ENCODE results near the gene IFT172. TPM values are rescaled to one million over a fixed set of nuclear protein-coding genes. Genes with fewer than 3 reads are reported as not detected.

IFT172 gene
- total and polyA plus RNA-seq, 2 donors (not counting 3 experiments of a cell fraction or from before 2014, with no cell fraction given) = 29.4 to 34.1 TPM

DNA sequence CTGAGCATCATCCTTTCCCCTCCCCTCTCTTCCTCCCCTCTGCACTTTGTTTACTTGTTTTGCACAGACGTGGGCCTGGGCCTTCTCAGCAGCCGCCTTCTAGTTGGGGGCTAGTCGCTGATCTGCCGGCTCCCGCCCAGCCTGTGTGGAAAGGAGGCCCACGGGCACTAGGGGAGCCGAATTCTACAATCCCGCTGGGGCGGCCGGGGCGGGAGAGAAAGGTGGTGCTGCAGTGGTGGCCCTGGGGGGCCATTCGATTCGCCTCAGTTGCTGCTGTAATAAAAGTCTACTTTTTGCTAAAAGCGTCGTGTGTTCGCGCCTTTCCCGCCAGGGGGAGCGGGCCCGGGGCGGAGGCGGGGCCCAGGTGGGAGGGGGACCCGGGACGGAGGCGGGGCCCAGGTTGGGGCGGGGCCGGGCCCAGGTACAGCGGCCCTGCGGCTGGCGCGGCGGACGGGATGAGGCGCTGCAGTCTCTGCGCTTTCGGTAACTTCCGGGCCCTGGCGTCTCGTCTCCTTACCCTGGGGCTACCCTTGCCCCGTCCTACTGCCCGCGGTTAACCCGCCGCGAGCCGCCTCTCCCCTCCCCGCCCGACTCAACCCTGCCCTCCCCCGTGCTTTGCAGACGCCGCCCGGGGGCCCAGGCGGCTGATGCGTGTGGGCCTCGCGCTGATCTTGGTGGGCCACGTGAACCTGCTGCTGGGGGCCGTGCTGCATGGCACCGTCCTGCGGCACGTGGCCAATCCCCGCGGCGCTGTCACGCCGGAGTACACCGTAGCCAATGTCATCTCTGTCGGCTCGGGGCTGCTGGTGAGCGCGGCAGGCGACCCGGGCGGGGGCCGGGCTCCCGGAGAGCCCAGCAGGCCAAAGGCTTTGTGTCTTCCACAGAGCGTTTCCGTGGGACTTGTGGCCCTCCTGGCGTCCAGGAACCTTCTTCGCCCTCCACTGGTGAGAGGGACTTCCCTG is 47.3 kb downstream of the IFT172 start, which contains the start of gene KRTCAP3:
TSS of gene KRTCAP3 (plus strand) at position 424 of the 962 bp plus-strand sequence. CDS start at position 456, 32 bp downstream.
- no peaks in the 10 kb centered on the region for H3K4me1 ChIP-seq (ENCODE audit: control insufficient read depth, extremely low read depth, insufficient read depth, low read length)
- no peaks in the 10 kb centered on the region for H3K27me3 ChIP-seq (ENCODE audit: control insufficient read depth in 2 of 2, insufficient read depth in 2 of 2, low read length in 2 of 2)
- dilution Hi-C loops (cut with MboI; ENCODE audit: extremely low pct_ligation_motif_present, low sequenced_read_pairs) = no loop called here
- H3K79me2 ChIP-seq (ENCODE audit: control insufficient read depth, insufficient read depth, low read length) = no peaks in the 10 kb centered on the region
- H3K9me1 ChIP-seq (replicated peaks; ENCODE audit: control insufficient read depth, extremely low read depth, insufficient read depth, low read length) = no peaks in the 10 kb centered on the region
- TF ChIP-seq GATA2 (IDR thresholded peaks at IDR 0.05; ENCODE audit: insufficient read depth, insufficient read length, low read depth, low read length) (no peak), POLR2A (IDR thresholded peaks at IDR 0.05; ENCODE audit: low read depth, low read length) (no peak), FOS (IDR thresholded peaks at IDR 0.05; ENCODE audit: borderline replicate concordance, insufficient read depth, low read length) (no peak), JUN (IDR thresholded peaks at IDR 0.05; ENCODE audit: borderline replicate concordance, insufficient read depth, insufficient read length, low read depth) (no peak), POLR2AphosphoS5 (IDR thresholded peaks at IDR 0.05; ENCODE audit: insufficient read depth, low read depth, low read length) (no peak), MYC (IDR thresholded peaks at IDR 0.05; ENCODE audit: low read depth, low read length) (no peak), EZH2 (IDR thresholded peaks at IDR 0.05; ENCODE audit: borderline replicate concordance, low read depth, low read length, severe bottlenecking) (no peak)
- TF ChIP-seq, protein P1, sequence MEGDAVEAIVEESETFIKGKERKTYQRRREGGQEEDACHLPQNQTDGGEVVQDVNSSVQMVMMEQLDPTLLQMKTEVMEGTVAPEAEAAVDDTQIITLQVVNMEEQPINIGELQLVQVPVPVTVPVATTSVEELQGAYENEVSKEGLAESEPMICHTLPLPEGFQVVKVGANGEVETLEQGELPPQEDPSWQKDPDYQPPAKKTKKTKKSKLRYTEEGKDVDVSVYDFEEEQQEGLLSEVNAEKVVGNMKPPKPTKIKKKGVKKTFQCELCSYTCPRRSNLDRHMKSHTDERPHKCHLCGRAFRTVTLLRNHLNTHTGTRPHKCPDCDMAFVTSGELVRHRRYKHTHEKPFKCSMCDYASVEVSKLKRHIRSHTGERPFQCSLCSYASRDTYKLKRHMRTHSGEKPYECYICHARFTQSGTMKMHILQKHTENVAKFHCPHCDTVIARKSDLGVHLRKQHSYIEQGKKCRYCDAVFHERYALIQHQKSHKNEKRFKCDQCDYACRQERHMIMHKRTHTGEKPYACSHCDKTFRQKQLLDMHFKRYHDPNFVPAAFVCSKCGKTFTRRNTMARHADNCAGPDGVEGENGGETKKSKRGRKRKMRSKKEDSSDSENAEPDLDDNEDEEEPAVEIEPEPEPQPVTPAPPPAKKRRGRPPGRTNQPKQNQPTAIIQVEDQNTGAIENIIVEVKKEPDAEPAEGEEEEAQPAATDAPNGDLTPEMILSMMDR (IDR thresholded peaks at IDR 0.05; ENCODE audit: extremely low read depth in 1 of 2, insufficient read depth in 1 of 2, low read depth in 1 of 2, low read length in 2 of 2) = no peak
- TF ChIP-seq, protein P2, sequence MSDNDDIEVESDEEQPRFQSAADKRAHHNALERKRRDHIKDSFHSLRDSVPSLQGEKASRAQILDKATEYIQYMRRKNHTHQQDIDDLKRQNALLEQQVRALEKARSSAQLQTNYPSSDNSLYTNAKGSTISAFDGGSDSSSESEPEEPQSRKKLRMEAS (IDR thresholded peaks at IDR 0.05; ENCODE audit: insufficient read depth, insufficient read length) = no peak
- H3K4me2 ChIP-seq (ENCODE audit: insufficient read depth, low read length) = no peak within 1 kb of the TSS
- FAIRE-seq (no peak), DNase-seq (ENCODE audit: low read depth, low spot score) (no peak)
- BruUV-seq (replicated peaks) = no TSS peak
- no peak within 1 kb of the TSS for H2AFZ ChIP-seq (ENCODE audit: low read depth, low read length)
- intact Hi-C loops (cut with micrococcal nuclease) = loop anchor here (1.0 kb wide), 1 partner anchor 13 kb away; no protein-coding TSS in a partner anchor
- ChIA-PET CTCF (interaction anchor here (1.6 kb wide), 1 partner anchor 13 kb away, joined by 5 read pairs; no protein-coding TSS in a partner anchor), POLR2A (no interaction called here)
- no peaks in the 10 kb centered on the region for H4K20me1 ChIP-seq (replicated peaks; ENCODE audit: control insufficient read depth, extremely low read depth, insufficient read depth, low read length)
- no peak within 1 kb of the TSS for H3K4me3 ChIP-seq (replicated peaks in 1 of 3; ENCODE audit: insufficient read depth in 1 of 3, low read depth in 1 of 3, low read length in 3 of 3)
- H3K9ac ChIP-seq (replicated peaks; ENCODE audit: extremely low read depth, insufficient read depth, low read length) = no peak within 1 kb of the TSS
- peaks cover 13 to 45% of the 10 kb centered on the region in 2 experiments for H3K36me3 ChIP-seq (ENCODE audit: control insufficient read depth in 2 of 2, extremely low read depth in 1 of 2, insufficient read depth in 2 of 2, low read length in 2 of 2)
- no peak within 1 kb of the TSS for H3K27ac ChIP-seq (ENCODE audit: insufficient read depth, low read depth, low read length)
- no peaks in the 10 kb centered on the region for H3K9me3 ChIP-seq (replicated peaks; ENCODE audit: control insufficient read depth, insufficient read depth, low read length)
